SK-N-SH (cell line): ENCODE data around the gene BCL2L13. TPM values are rescaled to one million over a fixed set of nuclear protein-coding genes. Genes with fewer than 3 reads are reported as not detected.

Source experiments
- CTCF ChIA-PET: fragments of 300-600, 350-600 bp; formaldehyde crosslinking; extraction: SDS; loops from one replicate; lab custom pipeline; 2021; lab: Yijun Ruan, JAX
- POLR2A ChIA-PET: fragments of 350-600 bp; sonication (Branson Sonifier 250); formaldehyde crosslinking; extraction: SDS; loops from one replicate; lab custom pipeline; 2020; ENCODE audit warnings: antibody characterized with exemption, inconsistent platforms; lab: Yijun Ruan, JAX
- DNase-seq: peaks from one replicate; pipeline ENCODE4 v3.0.0; 2012
- H2AFZ ChIP-seq: fragments of 200-600 bp; sonication (generic); 2 replicates; pipeline ENCODE4 v1.8.1; 2016; ENCODE audit warnings: antibody characterized with exemption, mild to moderate bottlenecking, low read depth
- H3F3A ChIP-seq: fragments of 200-600 bp; sonication (generic); replicated peaks from 2 replicates; pipeline ENCODE3; 2016; ENCODE audit warnings: antibody characterized with exemption, mild to moderate bottlenecking; ENCODE audit not compliant: insufficient read depth
- H3K27ac ChIP-seq, 2 experiments: fragments of 200-500 bp in 1 of 2; fragments of 200-600 bp in 1 of 2; sonication (Bioruptor generic) in 1 of 2; sonication (generic), shearing (Covaris generic) in 1 of 2; 2 replicates each; pipeline versions ENCODE4 v1.5.1 to v1.6.1; 2014 to 2016; ENCODE audit warnings: low read depth in 2 of 2, inconsistent platforms in 1 of 2, low read length in 1 of 2, mild to moderate bottlenecking in 1 of 2, mixed read lengths in 1 of 2
- H3K27me3 ChIP-seq: fragments of 200-600 bp; sonication (generic), shearing (Covaris generic); 2 replicates; pipeline ENCODE4 v1.6.1; 2016; ENCODE audit warnings: mixed run types; ENCODE audit not compliant: insufficient read depth
- H3K36me3 ChIP-seq, 2 experiments: fragments of 200-500 bp in 1 of 2; fragments of 200-600 bp in 1 of 2; sonication (Bioruptor generic) in 1 of 2; sonication (generic) in 1 of 2; replicated peaks in 1 of 2; 2 replicates each; pipeline versions ENCODE3 to v1.5.1; 2014 to 2016; ENCODE audit warnings: low read length in 1 of 2, mild to moderate bottlenecking in 1 of 2; ENCODE audit not compliant: insufficient read depth in 2 of 2, control insufficient read depth in 1 of 2
- H3K4me1 ChIP-seq, 2 experiments: fragments of 200-500 bp in 1 of 2; fragments of 200-600 bp in 1 of 2; sonication (Bioruptor generic) in 1 of 2; sonication (generic), shearing (Covaris generic) in 1 of 2; 2 replicates each; pipeline versions ENCODE4 v1.5.1 to v1.6.1; 2014 to 2016; ENCODE audit warnings: low read depth in 1 of 2, low read length in 1 of 2, mixed run types in 1 of 2; ENCODE audit not compliant: insufficient read depth in 2 of 2, control insufficient read depth in 1 of 2
- H3K4me2 ChIP-seq: fragments of 200-600 bp; sonication (generic), shearing (Covaris generic); 2 replicates; pipeline ENCODE4 v1.6.1; 2017; ENCODE audit warnings: mixed run types
- H3K4me3 ChIP-seq, 2 experiments: fragments of 200-500 bp in 1 of 2; fragments of 200-600 bp in 1 of 2; sonication (Bioruptor generic) in 1 of 2; sonication (generic), shearing (Covaris generic) in 1 of 2; 2 replicates each; pipeline versions ENCODE4 v1.5.1 to v1.8.1; 2014 to 2016; ENCODE audit warnings: low read depth in 2 of 2, inconsistent platforms in 1 of 2, low read length in 1 of 2, mild to moderate bottlenecking in 1 of 2, mixed read lengths in 1 of 2, moderate library complexity in 1 of 2
- H3K79me2 ChIP-seq: fragments of 200-600 bp; sonication (generic); 2 replicates; pipeline ENCODE4 v1.8.1; 2017; ENCODE audit warnings: mild to moderate bottlenecking; ENCODE audit not compliant: insufficient read depth
- H3K9ac ChIP-seq: fragments of 200-600 bp; sonication (generic); 2 replicates; pipeline ENCODE4 v1.6.1; 2017; ENCODE audit warnings: mixed run types
- H3K9me2 ChIP-seq: fragments of 200-600 bp; sonication (generic); 2 replicates; pipeline ENCODE4 v1.6.1; 2017; ENCODE audit warnings: mixed run types
- H3K9me3 ChIP-seq: fragments of 200-600 bp; sonication (generic); 2 replicates; pipeline ENCODE4 v1.6.1; 2017; ENCODE audit warnings: mixed run types, mild to moderate bottlenecking, moderate library complexity
- H4K20me1 ChIP-seq: fragments of 200-600 bp; sonication (generic); 2 replicates; pipeline ENCODE4 v1.6.1; 2017; ENCODE audit warnings: mild to moderate bottlenecking, mixed run types; ENCODE audit not compliant: insufficient read depth
- ELF1 ChIP-seq: IDR thresholded peaks from 2 replicates; pipeline ENCODE4 v1.4.0; 2012
- EZH2phosphoT487 ChIP-seq: fragments of 200-600 bp; sonication (generic); IDR thresholded peaks from 2 replicates; pipeline ENCODE4 v1.6.1; 2017; ENCODE audit warnings: low read depth, mixed run types, mild to moderate bottlenecking, antibody characterized with exemption, moderate library complexity, borderline replicate concordance
- FOSL2 ChIP-seq: IDR thresholded peaks from 2 replicates; pipeline ENCODE4 v1.4.0; 2012; ENCODE audit warnings: low read depth, mild to moderate bottlenecking, moderate library complexity, borderline replicate concordance
- FOXJ3 ChIP-seq: sonication (generic); formaldehyde crosslinking; IDR thresholded peaks from 2 replicates; pipeline ENCODE4 v1.5.1; 2020; ENCODE audit warnings: mild to moderate bottlenecking, missing genetic modification reagents
- GABPA ChIP-seq: IDR thresholded peaks from 2 replicates; pipeline ENCODE4 v1.4.0; 2012; ENCODE audit warnings: low read depth, mild to moderate bottlenecking
- JUND ChIP-seq: IDR thresholded peaks from 2 replicates; pipeline ENCODE4 v1.4.0; 2012
- MEF2A ChIP-seq: IDR thresholded peaks from 2 replicates; pipeline ENCODE4 v1.4.0; 2012; ENCODE audit warnings: low read depth, borderline replicate concordance
- MXI1 ChIP-seq: IDR thresholded peaks from 2 replicates; pipeline ENCODE4 v1.6.1; 2012; ENCODE audit warnings: mild to moderate bottlenecking, low read depth, low read length, improper control_type of control experiment
- POLR2AphosphoS5 ChIP-seq: IDR thresholded peaks from 2 replicates; pipeline ENCODE4 v1.6.1; 2012; ENCODE audit warnings: low read depth, low read length
- RAD21 ChIP-seq: IDR thresholded peaks from 2 replicates; pipeline ENCODE4 v1.6.1; 2012; ENCODE audit warnings: mild to moderate bottlenecking, low read length
- RFX5 ChIP-seq: IDR thresholded peaks from 2 replicates; pipeline ENCODE4 v1.6.1; 2012; ENCODE audit warnings: mild to moderate bottlenecking, improper control_type of control experiment, low read length
- RXRA ChIP-seq: IDR thresholded peaks from 2 replicates; pipeline ENCODE4 v1.4.0; 2012; ENCODE audit warnings: low read depth, mild to moderate bottlenecking, borderline replicate concordance
- SMC3 ChIP-seq: IDR thresholded peaks from 2 replicates; pipeline ENCODE4 v1.6.1; 2012; ENCODE audit warnings: low read depth, low read length, improper control_type of control experiment
- TAF1 ChIP-seq: IDR thresholded peaks from 2 replicates; pipeline ENCODE4 v1.6.1; 2012; ENCODE audit warnings: low read depth, mild to moderate bottlenecking, low read length, moderate library complexity, borderline replicate concordance
- TCF12 ChIP-seq: IDR thresholded peaks from 2 replicates; pipeline ENCODE4 v1.4.0; 2012
- WGBS: methylation state at CpG from one replicate; pipeline ENCODE4 v1.1.6; 2017; ENCODE audit warnings: low lambda C conversion rate; 5-methylcytosine and 5-hydroxymethylcytosine counted together
- polyA plus RNA-seq, 3 experiments: library from polyadenylated mRNA; depleted of rRNA; stranded (reverse); fragments of >200 nt; gene quantifications; 2 replicates each; pipeline ENCODE4 v1.2.3, GENCODE V29; 2012
- TF ChIP-seq, protein P1 (sequence below): fragments of 200-600 bp; sonication (generic); IDR thresholded peaks from 2 replicates; pipeline ENCODE4 v1.6.1; 2017; ENCODE audit warnings: antibody characterized with exemption, mild to moderate bottlenecking, moderate library complexity
- TF ChIP-seq, protein P2 (sequence below): IDR thresholded peaks from 2 replicates; pipeline ENCODE4 v1.4.0; 2012; ENCODE audit warnings: low read depth, borderline replicate concordance
- TF ChIP-seq, protein P3 (sequence below): IDR thresholded peaks from 2 replicates; pipeline ENCODE4; 2012
- TF ChIP-seq, protein P4 (sequence below): IDR thresholded peaks from 2 replicates; pipeline ENCODE4 v1.4.0; 2012; ENCODE audit warnings: low read depth, borderline replicate concordance

Gene BCL2L13
- polyA plus RNA-seq, 1 of the 3 experiments (the other 2 are of a cell fraction) = 37.1 TPM

DNA sequence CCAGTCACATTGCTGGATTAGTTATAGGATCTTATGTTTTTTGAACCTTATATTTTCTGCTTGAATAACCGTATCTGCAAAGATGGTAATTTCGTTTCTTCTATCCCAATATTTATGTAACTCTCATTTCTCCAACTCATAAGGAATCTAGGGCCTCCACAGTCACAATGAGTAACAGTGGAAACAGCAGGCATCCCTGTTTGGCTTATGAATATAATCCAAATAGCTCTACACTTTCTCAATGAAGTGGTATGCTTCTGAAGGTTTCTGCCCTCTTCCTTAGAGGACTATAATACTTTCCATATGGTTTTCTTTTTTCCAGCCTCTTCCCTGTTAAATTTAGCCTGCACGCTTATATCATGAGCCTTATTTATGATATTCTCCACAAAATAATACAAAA lies 26.5 kb upstream of the BCL2L13 start:
- H3K4me1 ChIP-seq = peaks cover 0 to 2% of the 10 kb centered on the region in 2 experiments; a peak in 1 of 4 replicates
- CTCF ChIA-PET = no interaction called here
- no peaks in the 10 kb centered on the region for H3K9me3 ChIP-seq
- no peak overlapping the region for H3K9ac ChIP-seq
- H4K20me1 ChIP-seq = no peaks in the 10 kb centered on the region
- 63% methylated on average over 3 of the region's 3 CpGs for WGBS
- no peak overlapping the region for H3K4me2 ChIP-seq
- no peak overlapping the region for H2AFZ ChIP-seq
- POLR2A ChIA-PET = no interaction called here
- peaks cover 49 to 52% of the 10 kb centered on the region in 2 experiments for H3K36me3 ChIP-seq
- H3K9me2 ChIP-seq = no peaks in the 10 kb centered on the region
- TF ChIP-seq FOXJ3 (CRISPR knock-in tag) (no peak), POLR2AphosphoS5 (no peak), JUND (no peak), GABPA (no peak), EZH2phosphoT487 (no peak), MXI1 (no peak), MEF2A (no peak), TCF12 (no peak), RXRA (no peak), TAF1 (no peak), RFX5 (no peak), FOSL2 (no peak), SMC3 (no peak), RAD21 (no peak), ELF1 (no peak)
- TF ChIP-seq, protein P1, sequence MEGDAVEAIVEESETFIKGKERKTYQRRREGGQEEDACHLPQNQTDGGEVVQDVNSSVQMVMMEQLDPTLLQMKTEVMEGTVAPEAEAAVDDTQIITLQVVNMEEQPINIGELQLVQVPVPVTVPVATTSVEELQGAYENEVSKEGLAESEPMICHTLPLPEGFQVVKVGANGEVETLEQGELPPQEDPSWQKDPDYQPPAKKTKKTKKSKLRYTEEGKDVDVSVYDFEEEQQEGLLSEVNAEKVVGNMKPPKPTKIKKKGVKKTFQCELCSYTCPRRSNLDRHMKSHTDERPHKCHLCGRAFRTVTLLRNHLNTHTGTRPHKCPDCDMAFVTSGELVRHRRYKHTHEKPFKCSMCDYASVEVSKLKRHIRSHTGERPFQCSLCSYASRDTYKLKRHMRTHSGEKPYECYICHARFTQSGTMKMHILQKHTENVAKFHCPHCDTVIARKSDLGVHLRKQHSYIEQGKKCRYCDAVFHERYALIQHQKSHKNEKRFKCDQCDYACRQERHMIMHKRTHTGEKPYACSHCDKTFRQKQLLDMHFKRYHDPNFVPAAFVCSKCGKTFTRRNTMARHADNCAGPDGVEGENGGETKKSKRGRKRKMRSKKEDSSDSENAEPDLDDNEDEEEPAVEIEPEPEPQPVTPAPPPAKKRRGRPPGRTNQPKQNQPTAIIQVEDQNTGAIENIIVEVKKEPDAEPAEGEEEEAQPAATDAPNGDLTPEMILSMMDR = no peak
- TF ChIP-seq, protein P2, sequence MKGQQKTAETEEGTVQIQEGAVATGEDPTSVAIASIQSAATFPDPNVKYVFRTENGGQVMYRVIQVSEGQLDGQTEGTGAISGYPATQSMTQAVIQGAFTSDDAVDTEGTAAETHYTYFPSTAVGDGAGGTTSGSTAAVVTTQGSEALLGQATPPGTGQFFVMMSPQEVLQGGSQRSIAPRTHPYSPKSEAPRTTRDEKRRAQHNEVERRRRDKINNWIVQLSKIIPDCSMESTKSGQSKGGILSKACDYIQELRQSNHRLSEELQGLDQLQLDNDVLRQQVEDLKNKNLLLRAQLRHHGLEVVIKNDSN = no peak
- TF ChIP-seq, protein P3, sequence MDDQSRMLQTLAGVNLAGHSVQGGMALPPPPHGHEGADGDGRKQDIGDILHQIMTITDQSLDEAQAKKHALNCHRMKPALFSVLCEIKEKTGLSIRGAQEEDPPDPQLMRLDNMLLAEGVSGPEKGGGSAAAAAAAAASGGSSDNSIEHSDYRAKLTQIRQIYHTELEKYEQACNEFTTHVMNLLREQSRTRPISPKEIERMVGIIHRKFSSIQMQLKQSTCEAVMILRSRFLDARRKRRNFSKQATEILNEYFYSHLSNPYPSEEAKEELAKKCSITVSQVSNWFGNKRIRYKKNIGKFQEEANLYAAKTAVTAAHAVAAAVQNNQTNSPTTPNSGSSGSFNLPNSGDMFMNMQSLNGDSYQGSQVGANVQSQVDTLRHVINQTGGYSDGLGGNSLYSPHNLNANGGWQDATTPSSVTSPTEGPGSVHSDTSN = no peak
- TF ChIP-seq, protein P4, sequence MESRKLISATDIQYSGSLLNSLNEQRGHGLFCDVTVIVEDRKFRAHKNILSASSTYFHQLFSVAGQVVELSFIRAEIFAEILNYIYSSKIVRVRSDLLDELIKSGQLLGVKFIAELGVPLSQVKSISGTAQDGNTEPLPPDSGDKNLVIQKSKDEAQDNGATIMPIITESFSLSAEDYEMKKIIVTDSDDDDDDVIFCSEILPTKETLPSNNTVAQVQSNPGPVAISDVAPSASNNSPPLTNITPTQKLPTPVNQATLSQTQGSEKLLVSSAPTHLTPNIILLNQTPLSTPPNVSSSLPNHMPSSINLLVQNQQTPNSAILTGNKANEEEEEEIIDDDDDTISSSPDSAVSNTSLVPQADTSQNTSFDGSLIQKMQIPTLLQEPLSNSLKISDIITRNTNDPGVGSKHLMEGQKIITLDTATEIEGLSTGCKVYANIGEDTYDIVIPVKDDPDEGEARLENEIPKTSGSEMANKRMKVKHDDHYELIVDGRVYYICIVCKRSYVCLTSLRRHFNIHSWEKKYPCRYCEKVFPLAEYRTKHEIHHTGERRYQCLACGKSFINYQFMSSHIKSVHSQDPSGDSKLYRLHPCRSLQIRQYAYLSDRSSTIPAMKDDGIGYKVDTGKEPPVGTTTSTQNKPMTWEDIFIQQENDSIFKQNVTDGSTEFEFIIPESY = no peak
- H3K79me2 ChIP-seq = peaks cover 55% of the 10 kb centered on the region
- H3F3A ChIP-seq = no peaks in the 10 kb centered on the region
- H3K27me3 ChIP-seq = no peaks in the 10 kb centered on the region
- no peak for DNase-seq
- H3K27ac ChIP-seq = no peak overlapping the region
- no peak overlapping the region for H3K4me3 ChIP-seq
